GM10248 (cell line): ENCODE measurements around the gene FAT1.

Experiments
- CTCF ChIA-PET: fragments of 300-600 bp; sonication (Branson Sonifier 250); formaldehyde crosslinking; extraction: SDS; loops from one replicate; lab custom pipeline; 2021; ENCODE audit warnings: antibody characterized with exemption; lab: Yijun Ruan, JAX
- POLR2A ChIA-PET: fragments of 350-650 bp; sonication (Branson Sonifier 250); formaldehyde crosslinking; extraction: SDS; loops from one replicate; lab custom pipeline; 2020; ENCODE audit warnings: antibody characterized with exemption; lab: Yijun Ruan, JAX
- DNase-seq: peaks from one replicate; pipeline ENCODE4 v3.0.0; 2012; ENCODE audit errors: extremely low spot score
- CTCF ChIP-seq: IDR thresholded peaks from 2 replicates; pipeline ENCODE4 v1.5.1; 2012; ENCODE audit warnings: mild to moderate bottlenecking, low read depth; ENCODE audit errors: extremely low read depth, missing control alignments, control extremely low read depth

FAT1 gene

DNA sequence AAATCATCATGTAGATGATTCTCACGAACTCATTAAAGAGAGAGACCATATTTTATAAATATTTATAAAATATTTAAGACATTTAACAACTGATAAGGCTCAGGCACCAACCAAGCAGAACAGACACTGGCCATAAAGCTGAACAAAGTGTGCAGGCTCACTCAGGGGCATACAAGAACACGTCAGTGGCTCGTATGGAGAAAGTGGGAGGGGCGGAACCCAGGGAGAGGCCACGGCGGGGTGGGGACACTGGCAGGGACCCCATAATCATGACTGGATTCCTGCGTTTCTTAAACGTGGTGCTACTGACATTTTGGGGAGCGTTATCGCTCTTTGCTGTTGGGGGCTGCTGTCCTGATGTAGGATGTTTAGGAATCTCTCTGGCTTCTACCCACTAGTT lies 31.3 kb upstream of the FAT1 start:
- ChIA-PET CTCF (no interaction called here), POLR2A (no interaction called here)
- DNase-seq = no peak
- no peak for TF ChIP-seq CTCF

GRCh38 chr4:186752325-186752724 lies 28.7 kb upstream of the FAT1 start:
- no peak for TF ChIP-seq CTCF
- ChIA-PET POLR2A (no interaction called here), CTCF (no interaction called here)
- no peak for DNase-seq

GRCh38 chr4:186749611-186750281 lies 26.1 kb upstream of the FAT1 start:
- ChIA-PET CTCF (interaction anchor here (1.5 kb wide), 1 partner anchor 10 kb away, joined by 3 read pairs; no protein-coding TSS in a partner anchor), POLR2A (no interaction called here)
- no peak for TF ChIP-seq CTCF
- DNase-seq = no peak

- DNase-seq = no peak
- ChIA-PET CTCF (no interaction called here), POLR2A (no interaction called here)
- no peak for TF ChIP-seq CTCF
Observed at GRCh38 chr4:186746581-186746980, 22.9 kb upstream of the FAT1 start.

DNA sequence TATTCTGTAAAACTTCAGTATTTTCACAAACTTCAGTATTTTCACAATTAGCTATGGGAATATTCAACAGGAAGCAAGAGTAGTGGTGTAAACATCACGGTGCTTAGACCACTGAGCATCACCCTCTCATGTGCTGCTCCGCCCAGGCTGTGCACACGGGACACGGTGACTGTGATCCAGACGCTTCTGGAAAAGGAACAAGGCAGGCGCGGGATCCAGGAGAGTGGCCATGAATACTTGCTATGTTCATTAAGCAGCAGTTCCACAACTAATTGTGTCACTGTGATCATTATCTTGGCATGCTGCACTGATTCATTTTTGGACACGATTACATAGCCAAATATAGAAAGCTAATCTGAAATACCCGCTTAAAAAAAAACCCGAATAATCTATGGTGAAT lies 19.6 kb upstream of the FAT1 start:
- ChIA-PET CTCF (no interaction called here), POLR2A (no interaction called here)
- DNase-seq = no peak
- TF ChIP-seq CTCF = no peak

GRCh38 chr4:186740822-186741221 lies 17.2 kb upstream of the FAT1 start:
- no peak for TF ChIP-seq CTCF
- POLR2A ChIA-PET = no interaction called here
- CTCF ChIA-PET = no interaction called here
- no peak for DNase-seq
